Panc1 (cell line): Measurements from ENCODE around the gene SOBP. TPM values are rescaled to one million over a fixed set of nuclear protein-coding genes. Genes with fewer than 3 reads are reported as not detected.

Source experiments
- ATAC-seq: fragments of 200-7000 bp; cut with Tn5 transposase; 2 replicates; pipeline ENCODE4 v1.9.1; 2020; ENCODE audit warnings: mild to moderate bottlenecking, moderate library complexity
- BruUV-seq: library from RNA; stranded (reverse); fragments of 400-500 nt; replicated peaks from 2 replicates; lab custom pipeline; 2021; lab: Mats Ljungman, UMichigan
- CTCF ChIA-PET: fragments of 300-600 bp; sonication (Branson Sonifier 250); formaldehyde crosslinking; loops from one replicate; lab custom pipeline; 2022; ENCODE audit warnings: antibody characterized with exemption; lab: Charles Lee
- POLR2A ChIA-PET: fragments of 300-600 bp; sonication (Branson Sonifier 250); formaldehyde crosslinking; loops from one replicate; lab custom pipeline; 2022; ENCODE audit warnings: antibody characterized with exemption; lab: Charles Lee
- DNase-seq: peaks from one replicate; pipeline ENCODE4 v3.0.0-alpha.2; 2010; ENCODE audit warnings: low read depth, low spot score
- H3K27ac ChIP-seq: 2 replicates; pipeline ENCODE4 v1.5.1; 2011; ENCODE audit warnings: mild to moderate bottlenecking, low read length, inconsistent platforms
- H3K27me3 ChIP-seq: fragments of 200-500 bp; sonication (Bioruptor generic); 2 replicates; pipeline ENCODE4 v1.6.0; 2014; ENCODE audit warnings: low read length, inconsistent platforms; ENCODE audit not compliant: control insufficient read depth, insufficient read depth
- H3K36me3 ChIP-seq: fragments of 200-500 bp; sonication (Bioruptor generic); 2 replicates; pipeline ENCODE4 v1.5.1; 2014; ENCODE audit warnings: inconsistent platforms, mild to moderate bottlenecking, low read length, moderate library complexity; ENCODE audit not compliant: control insufficient read depth, insufficient read depth
- H3K4me1 ChIP-seq: 2 replicates; pipeline ENCODE4 v1.5.1; 2011; ENCODE audit warnings: inconsistent platforms, mild to moderate bottlenecking, low read length, moderate library complexity; ENCODE audit not compliant: control insufficient read depth, insufficient read depth
- H3K4me3 ChIP-seq, 2 experiments: 2 replicates each; pipeline ENCODE4 v1.5.1; 2011 to 2012; ENCODE audit warnings: low read depth in 2 of 2, low read length in 2 of 2, mild to moderate bottlenecking in 2 of 2, inconsistent platforms in 1 of 2, moderate library complexity in 1 of 2
- H3K9me3 ChIP-seq: fragments of 200-500 bp; sonication (Bioruptor generic); 2 replicates; pipeline ENCODE4 v1.5.1; 2014; ENCODE audit warnings: low read depth, mild to moderate bottlenecking, inconsistent platforms, low read length, moderate library complexity; ENCODE audit not compliant: control insufficient read depth, insufficient read depth
- POLR2AphosphoS5 ChIP-seq: IDR thresholded peaks from 2 replicates; pipeline ENCODE4 v1.6.1; 2012; ENCODE audit warnings: mild to moderate bottlenecking, low read depth, low read length, moderate library complexity
- SIN3A ChIP-seq: IDR thresholded peaks from 2 replicates; pipeline ENCODE4 v1.6.1; 2012; ENCODE audit warnings: low read depth, mild to moderate bottlenecking, low read length, moderate library complexity, borderline replicate concordance; ENCODE audit not compliant: insufficient read depth
- TCF7L2 ChIP-seq: IDR thresholded peaks from 2 replicates; pipeline ENCODE4 v1.6.1; 2011; ENCODE audit warnings: mild to moderate bottlenecking, low read depth, low read length, inconsistent platforms
- in situ Hi-C: cut with HindIII; loops from 2 replicates; pipeline ENCODE4 v1.10.0; 2016; ENCODE audit warnings: low sequenced_read_pairs, low pct_unique_long_range_greater_than_20kb
- intact Hi-C: fragments of 100-400 bp; cut with micrococcal nuclease; formaldehyde crosslinking; loops from one replicate; pipeline ENCODE4 v1.10.0; 2022; ENCODE audit not compliant: unreplicated experiment
- total RNA-seq: library from RNA; stranded (reverse); gene quantifications from one replicate; pipeline ENCODE4 v1.2.1, GENCODE V29; 2021; ENCODE audit not compliant: unreplicated experiment
- TF ChIP-seq, protein P1 (sequence below), 2 experiments: IDR thresholded peaks; 2 replicates each; pipeline ENCODE4 v1.6.1; 2011 to 2012; ENCODE audit warnings: low read depth in 2 of 2, control low read depth in 1 of 2, low read length in 1 of 2, mild to moderate bottlenecking in 1 of 2, moderate library complexity in 1 of 2; ENCODE audit not compliant: insufficient read depth in 1 of 2
- TF ChIP-seq, protein P2 (sequence below): fragments of 450-650 bp; IDR thresholded peaks from 2 replicates; pipeline ENCODE4 v1.5.1; 2017; ENCODE audit warnings: mild to moderate bottlenecking

SOBP gene
- total RNA-seq, 1 experiment from 2014 or later: 9.0 TPM

DNA sequence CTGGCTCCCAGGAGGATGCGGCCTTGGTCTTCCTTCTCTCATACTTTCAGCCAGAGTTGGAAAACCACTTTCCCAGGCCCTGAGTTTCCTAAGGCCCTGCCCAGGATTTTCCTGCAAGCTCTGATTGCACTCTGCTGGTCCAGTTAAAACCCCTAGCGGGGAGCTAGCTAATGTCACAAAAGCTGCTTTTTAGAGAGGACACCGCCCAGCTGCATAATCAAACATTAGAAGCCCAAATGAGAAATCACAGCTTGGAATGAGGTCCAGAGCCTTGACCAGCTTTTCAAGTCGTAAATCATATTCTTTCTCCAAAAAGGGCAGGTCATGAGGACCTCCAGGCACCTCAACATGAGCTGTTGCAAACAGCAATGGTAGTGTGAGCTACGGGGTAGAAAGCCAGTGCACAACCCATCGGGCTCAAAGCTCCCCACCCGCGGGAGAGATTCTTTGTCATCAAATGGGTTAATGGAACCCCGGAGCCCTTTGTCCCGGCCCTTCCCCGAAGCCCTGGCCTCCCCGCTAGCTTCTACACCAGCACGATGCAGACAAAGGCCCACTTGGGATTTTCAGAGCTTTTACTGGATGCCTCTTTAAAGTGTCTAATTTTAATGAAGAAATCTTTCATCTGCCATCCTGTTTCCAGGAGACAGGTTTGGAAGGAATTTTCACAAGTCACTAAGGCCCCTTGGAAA lies 200.2 kb downstream of the SOBP start:
- TF ChIP-seq TCF7L2: no peak
- no peak for TF ChIP-seq POLR2AphosphoS5
- TF ChIP-seq, protein P1, sequence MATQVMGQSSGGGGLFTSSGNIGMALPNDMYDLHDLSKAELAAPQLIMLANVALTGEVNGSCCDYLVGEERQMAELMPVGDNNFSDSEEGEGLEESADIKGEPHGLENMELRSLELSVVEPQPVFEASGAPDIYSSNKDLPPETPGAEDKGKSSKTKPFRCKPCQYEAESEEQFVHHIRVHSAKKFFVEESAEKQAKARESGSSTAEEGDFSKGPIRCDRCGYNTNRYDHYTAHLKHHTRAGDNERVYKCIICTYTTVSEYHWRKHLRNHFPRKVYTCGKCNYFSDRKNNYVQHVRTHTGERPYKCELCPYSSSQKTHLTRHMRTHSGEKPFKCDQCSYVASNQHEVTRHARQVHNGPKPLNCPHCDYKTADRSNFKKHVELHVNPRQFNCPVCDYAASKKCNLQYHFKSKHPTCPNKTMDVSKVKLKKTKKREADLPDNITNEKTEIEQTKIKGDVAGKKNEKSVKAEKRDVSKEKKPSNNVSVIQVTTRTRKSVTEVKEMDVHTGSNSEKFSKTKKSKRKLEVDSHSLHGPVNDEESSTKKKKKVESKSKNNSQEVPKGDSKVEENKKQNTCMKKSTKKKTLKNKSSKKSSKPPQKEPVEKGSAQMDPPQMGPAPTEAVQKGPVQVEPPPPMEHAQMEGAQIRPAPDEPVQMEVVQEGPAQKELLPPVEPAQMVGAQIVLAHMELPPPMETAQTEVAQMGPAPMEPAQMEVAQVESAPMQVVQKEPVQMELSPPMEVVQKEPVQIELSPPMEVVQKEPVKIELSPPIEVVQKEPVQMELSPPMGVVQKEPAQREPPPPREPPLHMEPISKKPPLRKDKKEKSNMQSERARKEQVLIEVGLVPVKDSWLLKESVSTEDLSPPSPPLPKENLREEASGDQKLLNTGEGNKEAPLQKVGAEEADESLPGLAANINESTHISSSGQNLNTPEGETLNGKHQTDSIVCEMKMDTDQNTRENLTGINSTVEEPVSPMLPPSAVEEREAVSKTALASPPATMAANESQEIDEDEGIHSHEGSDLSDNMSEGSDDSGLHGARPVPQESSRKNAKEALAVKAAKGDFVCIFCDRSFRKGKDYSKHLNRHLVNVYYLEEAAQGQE (IDR thresholded peaks at IDR 0.05; ENCODE audit: insufficient read depth in 1 of 2, low read depth in 2 of 2, low read length in 1 of 2): no peak
- no peak for TF ChIP-seq SIN3A
- TF ChIP-seq, protein P2, sequence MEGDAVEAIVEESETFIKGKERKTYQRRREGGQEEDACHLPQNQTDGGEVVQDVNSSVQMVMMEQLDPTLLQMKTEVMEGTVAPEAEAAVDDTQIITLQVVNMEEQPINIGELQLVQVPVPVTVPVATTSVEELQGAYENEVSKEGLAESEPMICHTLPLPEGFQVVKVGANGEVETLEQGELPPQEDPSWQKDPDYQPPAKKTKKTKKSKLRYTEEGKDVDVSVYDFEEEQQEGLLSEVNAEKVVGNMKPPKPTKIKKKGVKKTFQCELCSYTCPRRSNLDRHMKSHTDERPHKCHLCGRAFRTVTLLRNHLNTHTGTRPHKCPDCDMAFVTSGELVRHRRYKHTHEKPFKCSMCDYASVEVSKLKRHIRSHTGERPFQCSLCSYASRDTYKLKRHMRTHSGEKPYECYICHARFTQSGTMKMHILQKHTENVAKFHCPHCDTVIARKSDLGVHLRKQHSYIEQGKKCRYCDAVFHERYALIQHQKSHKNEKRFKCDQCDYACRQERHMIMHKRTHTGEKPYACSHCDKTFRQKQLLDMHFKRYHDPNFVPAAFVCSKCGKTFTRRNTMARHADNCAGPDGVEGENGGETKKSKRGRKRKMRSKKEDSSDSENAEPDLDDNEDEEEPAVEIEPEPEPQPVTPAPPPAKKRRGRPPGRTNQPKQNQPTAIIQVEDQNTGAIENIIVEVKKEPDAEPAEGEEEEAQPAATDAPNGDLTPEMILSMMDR: no peak
- no peaks in the 10 kb centered on the region for H3K4me1 ChIP-seq
- 0 out of 2 replicates have a peak, but pooled peaks cover 2% of the 10 kb centered on the region for H3K27me3 ChIP-seq
- no peaks in the 10 kb centered on the region for H3K36me3 ChIP-seq
- ATAC-seq (no peak), DNase-seq (no peak)
- no peak overlapping the region for H3K4me3 ChIP-seq
- H3K9me3 ChIP-seq: no peaks in the 10 kb centered on the region
- in situ Hi-C loops: no loop called here
- intact Hi-C loops: no loop called here
- no TSS peak for BruUV-seq
- ChIA-PET POLR2A (interaction anchor here (0.5 kb wide), 1 partner anchor 21 kb away, joined by 3 read pairs; no protein-coding TSS in a partner anchor), CTCF (interaction anchor here (0.6 to 0.9 kb wide), 2 partner anchors 372 to 1467 kb away, joined by 4 to 5 read pairs; no protein-coding TSS in a partner anchor)
- H3K27ac ChIP-seq: no peak overlapping the region

DNA sequence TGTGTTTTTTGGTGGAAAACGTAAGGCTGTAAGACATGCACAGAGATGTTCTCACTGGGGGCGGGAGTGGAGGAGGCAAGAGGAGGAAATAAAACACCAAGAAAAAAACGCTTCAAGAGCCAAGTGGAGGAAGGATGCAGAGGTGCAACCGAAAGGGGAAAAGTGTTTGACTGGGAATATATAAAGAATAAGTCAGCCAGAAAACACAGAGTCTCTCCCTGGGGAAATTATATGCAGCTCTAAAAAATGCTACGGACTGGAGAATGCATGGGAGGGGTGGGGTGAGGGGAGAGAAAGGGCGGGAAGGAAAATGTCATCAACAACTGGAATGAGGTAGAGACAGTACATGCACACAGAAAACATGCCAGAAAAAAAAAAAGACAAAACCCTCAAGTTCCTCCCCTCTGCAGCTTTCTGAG lies 200.7 kb downstream of the SOBP start:
- intact Hi-C loops: no loop called here
- Histone ChIP-seq H3K4me1 (no peaks in the 10 kb centered on the region), H3K27me3 (peaks cover 3% of the 10 kb centered on the region; the same call in 1 of the 2 replicates), H3K9me3 (no peaks in the 10 kb centered on the region), H3K36me3 (no peaks in the 10 kb centered on the region), H3K4me3 (no peak overlapping the region), H3K27ac (no peak overlapping the region)
- ATAC-seq (no peak), DNase-seq (no peak)
- ChIA-PET CTCF (interaction anchor here (0.6 kb wide), 1 partner anchor 1468 kb away, joined by 4 read pairs; no protein-coding TSS in a partner anchor), POLR2A (interaction anchor here (0.5 kb wide), 1 partner anchor 22 kb away, joined by 3 read pairs; no protein-coding TSS in a partner anchor)
- TF ChIP-seq TCF7L2: no peak
- TF ChIP-seq, protein P2: no peak
- no peak for TF ChIP-seq SIN3A
- TF ChIP-seq, protein P1 (IDR thresholded peaks at IDR 0.05; ENCODE audit: insufficient read depth in 1 of 2, low read depth in 2 of 2, low read length in 1 of 2): no peak
- no peak for TF ChIP-seq POLR2AphosphoS5
- in situ Hi-C loops: no loop called here
- no TSS peak for BruUV-seq
